Measurements from ENCODE around the gene INSC.
"Not testable (repeated sequence)": the region's sequence is repeated elsewhere in the genome, so short reads cannot be mapped to it uniquely, and the experiment has no call there.

The INSC gene, protein sequence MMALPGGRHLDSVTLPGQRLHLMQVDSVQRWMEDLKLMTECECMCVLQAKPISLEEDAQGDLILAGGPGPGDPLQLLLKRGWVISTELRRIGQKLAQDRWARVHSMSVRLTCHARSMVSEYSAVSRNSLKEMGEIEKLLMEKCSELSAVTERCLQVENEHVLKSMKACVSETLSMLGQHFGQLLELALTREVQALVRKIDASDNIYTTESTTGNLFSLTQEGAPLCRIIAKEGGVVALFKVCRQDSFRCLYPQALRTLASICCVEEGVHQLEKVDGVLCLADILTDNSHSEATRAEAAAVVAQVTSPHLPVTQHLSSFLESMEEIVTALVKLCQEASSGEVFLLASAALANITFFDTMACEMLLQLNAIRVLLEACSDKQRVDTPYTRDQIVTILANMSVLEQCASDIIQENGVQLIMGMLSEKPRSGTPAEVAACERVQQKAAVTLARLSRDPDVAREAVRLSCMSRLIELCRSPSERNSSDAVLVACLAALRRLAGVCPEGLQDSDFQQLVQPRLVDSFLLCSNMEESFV

GRCh38 chr11:15114501-15115475 is at the start of gene INSC:
INSC (plus strand) TSS chr11:15114923; CDS start chr11:15149175, 34,252 bp downstream.
- DNase-seq: no peak

- not testable (repeated sequence) for DNase-seq
These were observed 45.0 kb upstream of the INSC start for GRCh38 chr11:15069751-15070150.

DNA sequence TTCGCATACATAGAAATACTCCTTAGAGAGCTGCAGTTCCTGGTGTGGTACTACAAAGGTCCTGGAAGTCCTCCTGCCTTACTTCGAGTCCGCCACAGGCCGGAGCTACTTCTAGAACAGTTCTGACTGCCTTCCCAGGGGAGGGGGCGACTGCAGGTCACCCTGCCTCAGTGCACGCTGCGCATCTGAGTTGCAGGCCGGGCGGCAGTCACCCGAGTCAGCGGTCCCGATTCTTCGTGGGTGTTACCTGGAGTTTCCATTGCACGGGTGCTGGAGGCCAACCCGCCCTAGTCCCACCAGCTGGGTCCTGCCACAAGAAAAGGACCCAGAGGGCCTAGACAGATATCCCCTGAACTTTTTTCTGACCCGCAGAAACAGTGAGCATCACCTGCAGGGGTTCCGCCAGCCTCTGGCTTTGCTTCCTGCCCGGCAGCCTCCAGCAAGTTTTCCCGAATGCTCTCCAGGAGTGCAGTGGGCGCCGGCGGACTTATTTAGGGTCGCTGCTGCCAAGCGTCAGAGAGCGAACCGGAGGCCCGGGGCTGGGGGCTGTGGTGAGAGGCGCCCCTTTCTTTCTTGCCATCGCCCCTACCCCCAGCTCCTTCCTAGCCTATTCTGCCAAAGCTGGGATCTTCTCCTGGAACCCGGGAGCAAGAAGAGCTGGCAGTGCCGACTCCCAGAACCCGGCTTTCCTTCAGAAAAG is 43.0 kb upstream of the INSC start:
- DNase-seq: no peak

DNA sequence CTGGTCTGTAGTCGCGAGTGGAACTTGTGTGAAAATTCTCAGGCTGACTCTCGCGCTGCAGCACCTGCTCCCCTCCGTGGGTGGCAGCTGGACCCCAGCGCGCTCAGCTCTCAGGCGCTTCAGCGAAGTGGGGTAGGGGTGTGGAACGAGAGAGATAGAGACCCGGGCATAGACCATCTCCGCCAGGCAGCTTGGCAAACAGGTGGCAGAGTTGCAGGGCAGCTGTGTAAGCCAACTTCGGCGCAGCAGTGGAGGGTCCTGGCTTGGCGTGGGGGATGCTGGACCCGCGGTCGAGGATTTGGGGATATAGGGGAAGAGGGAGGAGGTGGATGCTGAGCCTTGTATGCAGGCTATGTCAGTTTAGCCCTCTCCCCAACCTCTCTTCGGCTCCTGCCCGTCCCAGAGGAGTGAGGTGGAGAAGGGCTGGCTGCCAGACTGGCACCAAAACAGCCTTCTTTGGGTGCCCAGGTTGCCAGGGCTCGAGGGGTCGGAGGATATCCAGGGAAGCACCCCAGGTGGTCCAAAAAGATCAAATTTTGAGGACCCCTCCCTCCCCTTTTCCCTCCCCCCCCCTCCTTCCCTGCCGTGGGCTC is 42.1 kb upstream of the INSC start:
- no peak for DNase-seq

DNA sequence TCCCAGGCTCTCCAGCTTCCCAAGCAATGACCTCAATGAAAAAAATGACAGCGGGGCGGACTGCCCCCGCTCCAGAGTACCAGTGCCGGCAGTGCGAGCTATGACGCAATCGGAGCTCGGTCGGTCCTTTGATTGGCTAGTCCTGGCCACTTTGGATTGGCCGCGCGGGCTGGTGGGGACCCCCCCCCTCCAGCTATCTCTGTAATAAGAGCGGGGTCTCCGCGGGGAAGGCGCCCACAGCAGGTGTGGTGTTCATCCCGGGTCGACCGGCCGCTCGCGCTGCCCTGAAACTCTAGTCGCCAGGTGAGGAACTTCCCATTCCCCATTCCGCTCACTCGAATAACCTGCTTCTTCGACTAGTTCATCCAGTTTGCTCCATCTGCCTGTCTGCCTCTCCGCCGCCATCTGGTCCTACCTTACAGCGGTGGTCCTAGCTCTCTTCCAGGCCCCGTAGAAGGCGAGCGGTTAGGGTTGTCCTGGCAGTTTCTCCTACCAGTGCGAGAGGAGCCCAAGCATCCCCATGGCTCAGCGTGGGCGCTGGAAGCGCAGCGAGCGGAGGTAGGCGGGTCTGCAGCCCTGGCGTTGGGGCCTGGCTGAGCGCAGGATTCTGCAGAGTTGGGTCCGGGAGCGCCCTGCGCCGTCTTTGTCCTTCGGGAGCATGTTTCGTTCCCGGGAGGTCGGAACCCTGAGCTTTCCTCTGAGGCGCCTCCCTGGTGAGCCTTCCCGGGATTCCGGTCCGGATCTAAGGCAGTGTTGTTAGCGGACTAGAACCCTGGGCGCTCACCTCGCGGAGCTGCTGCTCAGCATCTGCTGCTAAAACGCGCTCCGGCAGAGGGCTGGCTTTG is 41.1 kb upstream of the INSC start, which contains the start of gene CALCB:
Gene CALCB (plus strand): TSS at position 233 of the 845 bp plus-strand sequence. CDS start 1,126 bp downstream, outside the sequence.
- DNase-seq: peak; percentile 6

DNA sequence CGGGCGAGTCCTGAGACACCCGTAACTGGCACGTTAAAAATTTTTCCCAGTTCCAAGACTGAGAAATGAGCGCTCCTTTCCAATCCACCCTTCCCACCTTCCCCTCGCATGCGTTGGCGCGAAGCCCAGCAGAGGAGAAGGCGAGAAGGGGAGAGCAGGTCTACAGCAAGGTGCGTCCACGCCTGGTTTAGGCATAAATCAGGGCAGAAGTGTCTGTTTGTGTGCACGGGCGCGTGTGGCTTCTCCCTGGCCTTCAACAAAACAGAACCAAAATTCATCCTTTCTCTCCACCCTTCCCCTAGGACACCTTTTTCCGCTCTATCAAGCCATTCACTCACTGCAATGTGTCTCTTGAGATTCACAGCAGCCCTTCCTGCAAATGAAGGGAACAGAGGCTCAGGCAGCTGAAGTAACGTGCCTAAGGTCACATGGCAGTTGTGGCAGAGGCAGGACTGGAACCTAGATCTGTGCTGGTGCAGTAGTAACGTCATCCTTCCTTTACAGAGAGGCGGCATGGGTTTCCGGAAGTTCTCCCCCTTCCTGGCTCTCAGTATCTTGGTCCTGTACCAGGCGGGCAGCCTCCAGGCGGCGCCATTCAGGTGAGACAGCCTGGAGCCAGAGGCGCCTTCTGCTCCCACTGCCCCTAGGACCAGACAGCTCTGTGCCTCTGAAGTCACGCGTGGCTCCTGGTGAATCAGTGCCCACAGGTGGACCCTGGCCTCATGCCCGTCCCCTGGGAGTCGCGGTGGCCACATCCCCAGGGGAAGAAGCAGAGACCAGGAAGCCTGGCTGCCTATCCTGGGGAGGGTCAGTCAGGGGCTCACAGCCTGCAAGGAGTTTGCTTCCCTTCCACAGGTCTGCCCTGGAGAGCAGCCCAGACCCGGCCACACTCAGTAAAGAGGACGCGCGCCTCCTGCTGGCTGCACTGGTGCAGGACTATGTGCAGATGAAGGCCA is 40.2 kb upstream of the INSC start:
- peak; percentile 58 for DNase-seq

DNA sequence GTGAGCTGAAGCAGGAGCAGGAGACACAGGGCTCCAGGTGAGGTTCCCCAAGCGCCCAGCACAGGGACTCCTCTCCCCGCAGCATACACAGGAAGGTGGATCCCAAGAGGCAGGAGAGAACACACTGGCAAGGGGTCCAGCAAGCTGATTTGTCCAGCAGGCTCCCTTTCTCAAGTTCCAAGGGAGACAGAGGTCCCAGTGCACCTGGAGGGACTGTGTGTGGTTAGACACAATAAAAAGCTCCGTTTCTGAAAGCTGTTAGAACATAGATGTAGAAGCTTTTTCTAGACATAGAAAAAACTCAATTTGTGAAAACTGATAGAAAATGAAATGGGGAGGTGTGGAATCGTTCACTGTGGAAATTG is 39.6 kb upstream of the INSC start:
- DNase-seq: no peak

DNA sequence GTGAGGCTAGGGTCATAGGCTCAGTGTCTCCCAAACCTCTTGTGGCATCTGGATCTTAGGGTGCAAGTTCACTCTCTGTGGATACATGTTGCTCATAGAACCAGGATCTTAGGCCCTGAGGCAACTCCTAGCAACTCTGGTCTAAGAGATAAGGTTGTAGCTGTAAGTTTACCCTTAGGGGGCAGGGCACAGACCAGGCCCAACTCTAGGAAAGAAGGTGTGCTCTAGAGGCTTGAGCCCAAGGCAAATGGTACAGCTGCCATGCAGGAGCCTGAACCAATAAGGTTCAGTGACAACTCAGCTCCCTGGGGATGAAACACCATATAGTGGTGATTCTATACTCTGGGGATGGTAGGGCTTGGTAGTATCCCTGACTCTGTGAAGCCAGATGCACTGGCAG is 23.5 kb upstream of the INSC start:
- no peak for DNase-seq

GRCh38 chr11:15091625-15092024 is 23.1 kb upstream of the INSC start:
- DNase-seq: no peak

GRCh38 chr11:15093432-15093831 is 21.3 kb upstream of the INSC start:
- DNase-seq: no peak

GRCh38 chr11:15095736-15096228 is 18.9 kb upstream of the INSC start:
- no peak for DNase-seq

DNA sequence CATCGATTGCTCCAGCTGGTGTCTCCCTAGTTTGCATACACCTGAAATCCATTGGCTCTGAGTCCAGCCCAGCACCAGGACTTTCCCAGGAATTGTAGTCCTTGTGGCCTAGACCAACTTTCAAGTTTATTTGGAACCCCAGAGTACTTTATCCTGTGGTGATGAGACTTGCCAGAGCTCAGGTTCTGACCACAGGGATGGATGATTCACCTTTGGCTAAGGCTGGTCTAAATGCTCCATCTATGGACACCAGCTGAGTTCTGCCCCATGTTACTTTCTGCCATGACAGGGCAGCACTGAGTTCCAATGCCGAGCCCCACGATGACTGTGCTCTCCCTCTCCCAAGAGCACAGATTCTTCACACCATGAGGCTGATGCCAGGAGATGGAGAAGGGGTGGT is 17.3 kb upstream of the INSC start:
- DNase-seq: no peak

DNA sequence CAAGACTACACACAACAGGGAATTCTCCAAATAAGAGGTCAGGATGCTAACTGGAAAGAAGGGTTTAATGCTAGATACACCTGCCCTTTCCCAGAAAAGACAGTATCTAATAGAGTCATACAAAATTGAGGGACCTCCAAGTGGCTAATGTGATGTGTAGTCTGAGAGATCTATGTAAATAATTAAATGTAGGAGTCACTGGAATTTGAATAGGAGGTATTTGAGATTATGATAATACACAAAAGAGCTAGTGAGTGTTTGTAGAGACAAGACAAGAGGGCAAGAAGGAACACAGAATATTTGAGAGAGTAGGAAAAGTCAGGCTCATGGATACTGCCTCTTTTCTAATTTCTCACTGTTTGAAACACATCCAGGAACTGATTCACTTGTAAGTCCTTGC is 15.5 kb upstream of the INSC start:
- DNase-seq: no peak

GRCh38 chr11:15101072-15101709 is 13.5 kb upstream of the INSC start:
- peak; percentile 54 for DNase-seq

DNA sequence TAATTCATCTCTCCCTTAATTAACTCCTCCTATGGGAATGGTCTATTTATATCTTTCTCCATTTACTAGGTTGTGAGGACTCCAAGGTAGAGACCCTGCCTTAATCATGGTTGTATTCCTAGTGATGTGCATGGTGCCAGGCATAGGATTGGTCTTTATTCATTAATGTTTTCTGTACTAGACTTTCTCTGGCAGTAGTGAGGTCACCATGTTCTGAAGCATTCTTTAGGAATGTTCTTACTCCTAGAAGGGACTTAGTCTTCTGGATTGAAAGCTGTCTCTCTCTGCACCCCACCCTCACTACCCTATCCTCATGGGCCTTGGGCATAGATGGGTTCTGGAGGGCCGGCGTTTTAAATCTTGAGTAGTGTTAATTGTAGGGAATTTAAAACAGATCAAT is 10.6 kb upstream of the INSC start:
- peak; percentile 13 for DNase-seq

DNA sequence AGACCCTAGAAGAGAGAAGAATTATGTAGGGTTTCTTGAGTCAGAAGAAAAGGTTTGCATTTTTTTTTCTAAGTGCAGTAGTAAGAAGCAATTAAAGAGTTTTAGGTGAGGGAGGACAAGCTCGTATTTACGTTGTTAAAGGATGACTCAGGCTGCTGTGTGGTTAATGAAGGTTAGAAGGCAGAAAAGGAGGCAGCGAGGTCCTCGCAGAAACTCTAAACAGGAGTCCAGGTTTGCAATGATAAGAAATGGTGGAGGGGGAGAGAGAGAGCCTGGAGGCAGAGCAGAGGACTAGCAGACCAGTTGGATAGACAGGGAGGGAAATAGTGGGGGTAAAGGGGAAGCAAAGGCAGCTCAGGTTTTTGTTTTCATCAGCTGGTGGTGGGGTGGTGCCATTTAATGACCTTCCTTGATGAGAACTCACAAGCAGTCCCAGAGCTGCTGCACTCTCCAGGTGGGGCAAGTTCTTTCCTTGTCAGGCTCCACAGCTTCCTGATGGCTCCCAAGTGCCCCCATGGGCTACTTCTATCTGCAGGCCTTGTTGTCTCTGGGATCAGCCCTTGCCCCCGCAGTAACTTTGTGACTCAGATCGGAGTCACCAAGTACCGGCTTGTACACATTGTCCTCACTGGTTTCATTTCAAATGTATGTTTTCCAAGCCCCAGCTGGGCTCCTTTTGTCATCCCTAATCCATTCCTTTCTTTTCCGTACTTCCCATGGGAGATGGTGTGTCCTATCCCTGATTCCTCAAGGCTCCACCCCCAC is 8.3 kb upstream of the INSC start:
- peak; percentile 72 for DNase-seq

DNA sequence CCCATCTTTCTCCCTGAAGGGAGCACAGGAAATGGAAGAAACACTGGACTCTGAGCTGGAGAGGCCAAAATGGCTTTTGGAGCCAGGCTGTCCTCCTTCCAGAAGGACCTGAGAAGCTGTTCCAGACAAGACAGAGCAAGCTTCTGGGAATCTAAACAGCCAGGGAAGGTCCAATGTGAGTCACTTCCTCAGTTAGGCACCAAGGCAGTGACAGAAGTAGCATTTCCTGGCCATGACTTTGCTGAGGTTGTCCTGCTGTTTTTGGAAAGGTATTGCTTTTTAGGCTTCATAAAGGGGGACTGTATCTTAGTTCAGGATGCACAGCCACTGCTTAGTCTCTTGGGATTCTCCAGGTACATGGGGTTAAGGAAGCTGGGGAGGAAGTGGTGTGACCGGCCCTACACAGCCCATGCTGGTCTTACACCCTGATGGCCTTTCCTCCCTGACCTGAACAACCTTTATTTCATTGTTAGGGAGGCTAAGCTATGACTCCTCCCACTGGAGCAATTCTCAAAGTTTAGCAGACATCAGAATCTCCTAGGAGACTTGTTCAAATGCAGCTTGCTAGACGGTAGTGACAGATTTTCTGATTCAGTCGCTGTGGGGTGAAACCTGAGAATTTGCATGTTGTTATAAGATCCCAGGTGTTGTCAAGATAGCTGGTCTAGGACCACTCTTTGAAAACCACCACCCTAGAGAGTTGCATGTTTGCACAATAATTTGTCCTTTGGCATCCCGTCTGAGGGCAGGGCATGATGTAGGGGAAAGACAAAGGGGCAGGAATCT is 6.8 kb upstream of the INSC start:
- peak; percentile 44 for DNase-seq

DNA sequence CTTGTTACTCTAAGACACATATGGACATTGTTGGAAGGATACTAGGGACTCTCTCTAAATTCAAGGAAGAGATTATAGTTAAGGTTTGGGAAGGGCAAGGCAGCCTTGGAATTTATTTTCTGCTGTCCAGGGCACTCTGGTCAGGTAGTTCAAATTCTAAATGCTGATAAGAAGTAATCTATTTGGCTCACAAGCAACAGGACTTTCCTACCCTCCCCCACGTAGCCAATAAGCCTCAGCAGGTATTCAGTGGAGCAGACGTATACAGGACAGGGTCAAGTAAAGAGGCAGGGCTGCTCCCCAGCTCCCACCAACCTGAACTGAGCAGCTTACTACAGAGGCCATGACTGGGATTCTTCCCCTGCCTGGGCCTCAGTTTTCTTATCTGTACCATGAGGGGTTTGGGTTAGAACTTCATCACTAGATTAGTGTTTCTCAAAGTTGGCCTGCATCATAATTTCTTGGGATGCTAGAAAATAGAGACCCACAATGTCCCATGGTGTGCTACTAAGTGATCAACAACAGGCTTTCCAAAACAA is 6.1 kb upstream of the INSC start:
- no peak for DNase-seq

Measured in fibroblast of skin of right biceps (primary cell).